Measurements from ENCODE around the gene PKHD1. TPM values are rescaled to one million over a fixed set of nuclear protein-coding genes. Genes with fewer than 3 reads are reported as not detected.

PKHD1 gene
- total and polyA plus RNA-seq, 2 donors (not counting 1 experiment from before 2014, with no cell fraction given) = not detected

GRCh38 chr6:51913265-51913664, 174.1 kb downstream of the PKHD1 start:
- peaks cover 7% of the 10 kb centered on the region for H3K4me1 Mint-ChIP-seq

GRCh38 chr6:51910851-51911250, 176.6 kb downstream of the PKHD1 start:
- ChIA-PET CTCF (no interaction called here), POLR2A (no interaction called here)
- Mint-ChIP-seq H3K27me3 (peaks cover 13% of the 10 kb centered on the region), H3K4me1 (peaks cover 7% of the 10 kb centered on the region), H3K27ac (no peak overlapping the region), H3K4me3 (no peak overlapping the region), H3K9me3 (ENCODE audit: insufficient read depth) (no peaks in the 10 kb centered on the region)
- H3K4me2 ChIP-seq (replicated peaks; ENCODE audit: low read depth, low read length, poor library complexity, severe bottlenecking) = no peak overlapping the region
- no peaks in the 10 kb centered on the region for H3K4me1 ChIP-seq (ENCODE audit: control insufficient read depth in 2 of 2, insufficient read depth in 2 of 2, low read length in 2 of 2)
- H4K20me1 ChIP-seq (ENCODE audit: control insufficient read depth, insufficient read depth, low read length, poor library complexity, severe bottlenecking) = no peaks in the 10 kb centered on the region
- no peaks in the 10 kb centered on the region for H3K36me3 ChIP-seq (replicated peaks in 1 of 2; ENCODE audit: control extremely low read depth in 1 of 2, control insufficient read depth in 1 of 2, extremely low read depth in 1 of 2, insufficient read depth in 2 of 2, low read length in 1 of 2)
- H3K27me3 ChIP-seq (replicated peaks in 1 of 4; ENCODE audit: control extremely low read depth in 1 of 4, control insufficient read depth in 3 of 4, insufficient read depth in 4 of 4, low read length in 3 of 4) = peaks cover 0 to 4% (median 0%) of the 10 kb centered on the region in 4 experiments
- WGBS (ENCODE audit: insufficient coverage) = 84% methylated on average over 2 of the region's 2 CpGs
- DNase-seq (no peak), ATAC-seq (ENCODE audit: low read depth) (no peak)
- H3K27ac ChIP-seq (ENCODE audit: low read length in 2 of 2) = no peak overlapping the region
- no peaks in the 10 kb centered on the region for H3K9me3 ChIP-seq (ENCODE audit: control extremely low read depth in 1 of 3, control insufficient read depth in 2 of 3, insufficient read depth in 1 of 3, low read length in 2 of 3)
- H2AFZ ChIP-seq (ENCODE audit: insufficient read depth, low read depth, low read length, poor library complexity, severe bottlenecking) = no peak overlapping the region
- no peak overlapping the region for H3K9ac ChIP-seq (ENCODE audit: low read length)
- no peaks in the 10 kb centered on the region for H3K79me2 ChIP-seq (ENCODE audit: control insufficient read depth, insufficient read depth, low read length)
- TF ChIP-seq EZH2 (IDR thresholded peaks at IDR 0.05; ENCODE audit: borderline replicate concordance, insufficient read depth, low read depth, low read length, poor library complexity, severe bottlenecking) (no peak), CTCF (IDR thresholded peaks at IDR 0.05) (no peak)
- intact Hi-C loops (cut with micrococcal nuclease) = no loop called here
- H3K4me3 ChIP-seq (ENCODE audit: control extremely low read depth in 1 of 5, extremely low read depth in 1 of 5, insufficient read depth in 1 of 5, low read depth in 2 of 5, low read length in 4 of 5) = no peak overlapping the region

More at GRCh38 chr6:51913265-51913664, 174.1 kb downstream of the PKHD1 start:
- Histone ChIP-seq H4K20me1 (ENCODE audit: control insufficient read depth, insufficient read depth, low read length, poor library complexity, severe bottlenecking) (no peaks in the 10 kb centered on the region), H3K4me1 (ENCODE audit: control insufficient read depth in 2 of 2, insufficient read depth in 2 of 2, low read length in 2 of 2) (no peaks in the 10 kb centered on the region), H2AFZ (ENCODE audit: insufficient read depth, low read depth, low read length, poor library complexity, severe bottlenecking) (no peak overlapping the region), H3K27ac (ENCODE audit: low read length in 2 of 2) (no peak overlapping the region), H3K9ac (ENCODE audit: low read length) (no peak overlapping the region), H3K36me3 (replicated peaks in 1 of 2; ENCODE audit: control extremely low read depth in 1 of 2, control insufficient read depth in 1 of 2, extremely low read depth in 1 of 2, insufficient read depth in 2 of 2, low read length in 1 of 2) (no peaks in the 10 kb centered on the region), H3K79me2 (ENCODE audit: control insufficient read depth, insufficient read depth, low read length) (no peaks in the 10 kb centered on the region), H3K27me3 (replicated peaks in 1 of 4; ENCODE audit: control extremely low read depth in 1 of 4, control insufficient read depth in 3 of 4, insufficient read depth in 4 of 4, low read length in 3 of 4) (peaks cover 0 to 4% (median 0%) of the 10 kb centered on the region in 4 experiments), H3K4me2 (replicated peaks; ENCODE audit: low read depth, low read length, poor library complexity, severe bottlenecking) (no peak overlapping the region), H3K4me3 (ENCODE audit: control extremely low read depth in 1 of 5, extremely low read depth in 1 of 5, insufficient read depth in 1 of 5, low read depth in 2 of 5, low read length in 4 of 5) (no peak overlapping the region), H3K9me3 (ENCODE audit: control extremely low read depth in 1 of 3, control insufficient read depth in 2 of 3, insufficient read depth in 1 of 3, low read length in 2 of 3) (no peaks in the 10 kb centered on the region)
- Mint-ChIP-seq H3K4me3 (no peak overlapping the region), H3K27me3 (peaks cover 13% of the 10 kb centered on the region), H3K27ac (no peak overlapping the region), H3K9me3 (ENCODE audit: insufficient read depth) (no peaks in the 10 kb centered on the region)
- DNase-seq (peak; percentile 5), ATAC-seq (ENCODE audit: low read depth) (no peak)
- intact Hi-C loops (cut with micrococcal nuclease) = no loop called here
- CTCF ChIA-PET = no interaction called here
- no peak for TF ChIP-seq EZH2 (IDR thresholded peaks at IDR 0.05; ENCODE audit: borderline replicate concordance, insufficient read depth, low read depth, low read length, poor library complexity, severe bottlenecking)
- no peak for TF ChIP-seq CTCF (IDR thresholded peaks at IDR 0.05)
- POLR2A ChIA-PET = no interaction called here
- 0% methylated on average over 1 of the region's 2 CpGs for WGBS (ENCODE audit: insufficient coverage)

All from B cell (primary cell).